Uterus (tissue), 4 donors: ENCODE measurements around the gene CEBPZOS. TPM values are rescaled to one million over a fixed set of nuclear protein-coding genes. Genes with fewer than 3 reads are reported as not detected.

Experiments
- DNase-seq, 2 donors: peaks; one replicate each; pipeline ENCODE4 v3.0.0-alpha.2; 2019 to 2020
- H3K27ac ChIP-seq, 2 donors: fragments of 200-600 bp; sonication (generic); 1 replicate in 1 of 2; 2 replicates in 1 of 2; pipeline ENCODE4 v1.5.1; 2016 to 2018
- H3K27me3 ChIP-seq, 2 donors: fragments of 200-600 bp; sonication (generic); one replicate each; pipeline ENCODE4 v1.5.1; 2018 to 2019; ENCODE audit warnings: control low read depth in 1 of 2
- H3K36me3 ChIP-seq, 2 donors: fragments of 200-600 bp; sonication (generic); one replicate each; pipeline ENCODE4 v1.5.1; 2019; ENCODE audit warnings: control low read depth in 1 of 2
- H3K4me1 ChIP-seq, 2 donors: fragments of 200-600 bp; sonication (generic); one replicate each; pipeline ENCODE4 v1.5.1; 2018 to 2019; ENCODE audit warnings: control low read depth in 1 of 2
- H3K4me3 ChIP-seq, 2 donors: fragments of 200-600 bp; sonication (generic); 1 replicate in 1 of 2; 2 replicates in 1 of 2; pipeline ENCODE4 v1.5.1; 2018 to 2019; ENCODE audit warnings: mild to moderate bottlenecking in 1 of 2
- H3K9me3 ChIP-seq, 2 donors: fragments of 200-600 bp; sonication (generic); one replicate each; pipeline ENCODE4 v1.5.1; 2019; ENCODE audit warnings: control low read depth in 1 of 2
- CTCF ChIP-seq, 4 experiments: fragments of 200-600 bp in 2 of 4; fragments of 450-650 bp in 2 of 4; sonication (generic) in 2 of 4; IDR thresholded peaks; one replicate each; pipeline ENCODE4 v1.5.1; 2016 to 2019; ENCODE audit warnings: antibody characterized with exemption in 4 of 4, mild to moderate bottlenecking in 2 of 4, moderate library complexity in 1 of 4
- POLR2A ChIP-seq, 2 donors: fragments of 450-650 bp; IDR thresholded peaks; one replicate each; pipeline ENCODE4 v1.6.1; 2016; ENCODE audit warnings: antibody characterized with exemption in 2 of 2, mild to moderate bottlenecking in 1 of 2, moderate library complexity in 1 of 2
- intact Hi-C: fragments of 100-400 bp; cut with DNase I; formaldehyde crosslinking; loops from one replicate; pipeline ENCODE4 v1.15.1; 2023; ENCODE audit warnings: low total_unique reads
- total RNA-seq, 4 donors: library from RNA; depleted of rRNA in 3 of 4; stranded (reverse); fragments of >200 nt in 3 of 4; gene quantifications; one replicate each; pipeline versions ENCODE4 v1.1.0 to v1.2.4, GENCODE V29; 2014 to 2023
- donor health status: DM: yes; HTN: yes; CAD: no.

CEBPZOS gene
- total RNA-seq, 4 donors from 2014 or later = 6.2 to 49.4 (median 16.3) TPM

GRCh38 chr2:37168217-37168981 is 27.9 kb upstream of the CEBPZOS start:
- DNase-seq = no peak
- no peak overlapping the region for H3K27ac ChIP-seq
- intact Hi-C loops = no loop called here
- peaks cover 0 to 8% of the 10 kb centered on the region in 2 donors for H3K9me3 ChIP-seq
- TF ChIP-seq CTCF (IDR thresholded peaks at IDR 0.05) (peak; percentile 33 to 60 (median 48)), POLR2A (IDR thresholded peaks at IDR 0.05) (no peak)
- H3K4me1 ChIP-seq = no peaks in the 10 kb centered on the region
- H3K4me3 ChIP-seq = no peak overlapping the region
- H3K36me3 ChIP-seq = no peaks in the 10 kb centered on the region
- H3K27me3 ChIP-seq = peaks cover 0 to 4% of the 10 kb centered on the region in 2 donors

DNA sequence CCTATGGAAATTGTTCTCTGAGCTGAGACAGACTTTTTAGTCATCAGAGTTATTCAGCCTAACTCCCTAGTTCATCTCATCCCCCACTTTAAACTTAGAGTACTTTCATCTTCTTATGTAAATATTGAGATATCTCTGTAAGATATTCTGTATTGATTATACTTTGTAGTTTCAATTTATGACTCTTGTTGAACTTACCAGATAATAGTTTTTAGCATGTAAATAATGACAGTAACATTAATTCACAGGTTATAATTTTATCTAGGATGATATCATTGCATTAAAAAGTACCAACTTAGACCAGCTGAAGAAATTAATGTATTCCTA is 24.7 kb upstream of the CEBPZOS start:
- no peaks in the 10 kb centered on the region for H3K36me3 ChIP-seq
- no peak overlapping the region for H3K4me3 ChIP-seq
- no peaks in the 10 kb centered on the region for H3K9me3 ChIP-seq
- no peak for TF ChIP-seq CTCF (IDR thresholded peaks at IDR 0.05)
- no peak for TF ChIP-seq POLR2A (IDR thresholded peaks at IDR 0.05)
- no peaks in the 10 kb centered on the region for H3K4me1 ChIP-seq
- peaks cover 0 to 4% of the 10 kb centered on the region in 2 donors for H3K27me3 ChIP-seq
- H3K27ac ChIP-seq = no peak overlapping the region
- intact Hi-C loops = no loop called here
- DNase-seq = no peak

DNA sequence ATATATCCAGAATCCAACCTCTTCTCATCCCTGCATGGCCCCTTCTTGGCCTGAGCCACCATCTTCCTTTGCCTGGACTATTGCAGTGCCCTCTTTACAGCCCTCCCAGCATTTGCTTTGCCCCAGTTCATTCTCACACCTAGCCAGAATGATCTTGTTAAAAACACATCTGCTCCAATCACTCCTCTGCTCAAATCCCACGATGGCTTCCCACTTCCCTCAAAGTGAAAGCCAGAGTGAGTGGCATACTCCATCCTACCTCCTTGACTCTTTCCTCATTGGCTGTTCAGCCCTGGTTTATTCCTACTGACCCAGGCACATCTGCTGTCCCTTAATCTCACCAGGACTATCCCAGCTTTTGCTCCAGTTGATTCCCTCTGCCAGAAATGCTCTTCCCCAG is 22.6 kb upstream of the CEBPZOS start:
- DNase-seq = no peak
- intact Hi-C loops = no loop called here
- no peak overlapping the region for H3K27ac ChIP-seq
- no peaks in the 10 kb centered on the region for H3K36me3 ChIP-seq
- H3K9me3 ChIP-seq = no peaks in the 10 kb centered on the region
- TF ChIP-seq POLR2A (IDR thresholded peaks at IDR 0.05) = no peak
- TF ChIP-seq CTCF (IDR thresholded peaks at IDR 0.05) = no peak
- H3K27me3 ChIP-seq = peaks cover 0 to 2% of the 10 kb centered on the region in 2 donors
- no peak overlapping the region for H3K4me3 ChIP-seq
- H3K4me1 ChIP-seq = no peaks in the 10 kb centered on the region

GRCh38 chr2:37180006-37180639 is 16.2 kb upstream of the CEBPZOS start:
- DNase-seq = no peak
- Histone ChIP-seq H3K27ac (no peak overlapping the region), H3K9me3 (no peaks in the 10 kb centered on the region), H3K36me3 (no peaks in the 10 kb centered on the region), H3K27me3 (no peaks in the 10 kb centered on the region), H3K4me3 (no peak overlapping the region), H3K4me1 (no peaks in the 10 kb centered on the region)
- intact Hi-C loops = no loop called here
- TF ChIP-seq POLR2A (IDR thresholded peaks at IDR 0.05) (no peak), CTCF (IDR thresholded peaks at IDR 0.05) (no peak)

DNA sequence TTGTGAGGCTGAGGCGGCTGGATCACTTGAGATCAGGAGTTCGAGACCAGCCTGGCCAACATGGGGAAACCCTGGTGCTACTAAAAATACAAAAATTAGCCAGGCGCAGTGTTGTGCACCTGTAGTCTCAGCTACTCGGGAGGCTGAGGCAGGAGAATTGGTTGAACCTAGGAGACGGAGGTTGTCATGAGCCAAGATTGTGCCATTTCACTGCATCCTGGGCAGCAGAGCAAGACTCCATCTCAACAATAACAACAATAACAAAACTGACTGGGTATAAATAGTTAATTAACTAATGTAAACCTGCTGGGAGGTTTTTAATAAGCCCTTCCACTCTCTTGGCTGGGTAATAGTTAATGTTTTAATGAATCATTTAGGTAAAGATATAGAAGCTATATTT is 15.7 kb upstream of the CEBPZOS start:
- Histone ChIP-seq H3K27ac (no peak overlapping the region), H3K27me3 (no peaks in the 10 kb centered on the region), H3K9me3 (no peaks in the 10 kb centered on the region), H3K4me1 (no peaks in the 10 kb centered on the region), H3K36me3 (no peaks in the 10 kb centered on the region), H3K4me3 (no peak overlapping the region)
- intact Hi-C loops = no loop called here
- TF ChIP-seq POLR2A (IDR thresholded peaks at IDR 0.05) = no peak
- no peak for TF ChIP-seq CTCF (IDR thresholded peaks at IDR 0.05)
- DNase-seq = no peak
